Body of pancreas (tissue), 4 donors: ENCODE measurements around the gene FJX1.

Experiments used
- CTCF ChIP-seq, 7 experiments: fragments of 450-650 bp in 4 of 7; fragments of 200-600 bp in 3 of 7; sonication (generic) in 3 of 7; IDR thresholded peaks; one replicate each; pipeline ENCODE4 v1.5.1; 2016 to 2019; ENCODE audit warnings: antibody characterized with exemption in 7 of 7
- POLR2A ChIP-seq, 3 donors: fragments of 450-650 bp; IDR thresholded peaks; one replicate each; pipeline ENCODE4 v1.6.1; 2016; ENCODE audit warnings: antibody characterized with exemption in 3 of 3, mild to moderate bottlenecking in 2 of 3

DNA sequence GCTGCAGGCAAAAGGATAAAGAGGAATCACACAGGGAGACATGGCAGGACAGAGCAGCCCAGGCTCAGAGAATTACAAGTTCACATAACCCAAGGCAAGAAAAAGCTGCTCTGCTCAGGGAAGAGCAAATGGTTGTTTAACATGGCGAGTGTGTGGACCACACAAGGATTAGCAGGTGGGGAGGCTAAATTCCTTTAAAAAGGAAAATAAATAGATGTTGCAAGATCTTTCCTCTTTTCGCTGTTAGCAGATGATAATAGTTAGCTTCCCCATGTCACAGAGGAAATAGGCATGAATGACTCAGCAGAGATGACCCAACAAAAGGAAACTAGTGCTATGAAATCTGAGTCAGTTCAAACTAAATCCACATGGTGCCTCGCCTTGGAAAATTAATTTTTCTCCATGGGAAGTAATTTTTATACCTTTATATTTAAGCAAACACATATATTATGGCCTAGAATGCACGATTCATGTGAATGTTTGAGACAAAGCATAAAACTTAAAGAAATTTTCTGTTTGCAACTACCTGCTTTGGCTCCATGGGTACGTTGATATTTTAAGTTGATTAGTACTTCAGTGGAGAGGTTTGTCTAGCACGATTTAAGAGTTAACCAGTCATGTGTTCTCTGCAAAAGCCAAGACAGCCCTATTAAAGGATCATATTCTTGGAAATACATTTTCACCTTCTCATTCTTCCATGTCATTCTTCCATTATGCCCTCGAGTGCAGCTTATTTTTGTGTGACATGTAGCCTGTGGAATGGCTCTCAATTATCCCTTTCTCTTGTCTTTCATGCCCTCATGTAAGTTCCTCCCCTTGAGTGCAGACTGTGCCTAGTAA is 38.5 kb upstream of the FJX1 start:
- TF ChIP-seq CTCF (IDR thresholded peaks at IDR 0.05), result no peak
- no peak for TF ChIP-seq POLR2A (IDR thresholded peaks at IDR 0.05)
